ENCODE data around the gene THSD7B. TPM values are rescaled to one million over a fixed set of nuclear protein-coding genes. Genes with fewer than 3 reads are reported as not detected.

THSD7B gene
- total and polyA plus RNA-seq, 2 of the 8 experiments (the other 6 are each of a cell fraction or from before 2014, with no cell fraction given) = 0.60 to 2.9 TPM

- no peak overlapping the region for H3K4me2 ChIP-seq (ENCODE audit: insufficient read depth in 1 of 2, low read depth in 2 of 2, low read length in 2 of 2)
- H4K8ac ChIP-seq (ENCODE audit: extremely low read depth, insufficient read depth, low read length) = no peak overlapping the region
- POLR2A ChIA-PET (ENCODE audit: partially characterized antibody) = no interaction called here
- no peak overlapping the region for H2BK12ac ChIP-seq (ENCODE audit: low read depth, low read length)
- no peaks in the 10 kb centered on the region for H4K20me1 ChIP-seq (replicated peaks in 1 of 2; ENCODE audit: control insufficient read depth in 1 of 2, insufficient read depth in 2 of 2, low read length in 2 of 2)
- 100% methylated on average over 1 of the region's 1 CpG; no CpG with 5 or more reads in 1 of the 2 experiments for whole genome bisulfite sequencing, 2 experiments (ENCODE audit: extremely low coverage in 1 of 2, insufficient coverage in 1 of 2, insufficient read length in 1 of 2, insufficient replicate concordance in 2 of 2, low coverage in 1 of 2, low lambda C conversion rate in 2 of 2, missing lambda C conversion rate in 1 of 2)
- no peaks in the 10 kb centered on the region for H3K79me2 ChIP-seq (ENCODE audit: control insufficient read depth in 1 of 2, insufficient read depth in 2 of 2, low read length in 2 of 2)
- H2BK20ac ChIP-seq (ENCODE audit: low read length) = no peak overlapping the region
- no peak overlapping the region for H2BK15ac ChIP-seq (ENCODE audit: low read length)
- no peaks in the 10 kb centered on the region for H3K4me1 ChIP-seq (replicated peaks in 1 of 4; ENCODE audit: control insufficient read depth in 3 of 4, insufficient read depth in 4 of 4, low read length in 3 of 4)
- no peak overlapping the region for H3K4ac ChIP-seq (replicated peaks; ENCODE audit: insufficient read length, low read depth, low read length)
- no peak overlapping the region for H2BK5ac ChIP-seq (ENCODE audit: low read depth, low read length)
- H3K79me1 ChIP-seq (ENCODE audit: low read depth, low read length) = no peaks in the 10 kb centered on the region
- no peak overlapping the region for H4K5ac ChIP-seq (ENCODE audit: insufficient read length, low read depth, low read length)
- no peak overlapping the region for H3K14ac ChIP-seq (ENCODE audit: insufficient read length)
- CTCF ChIA-PET (ENCODE audit: partially characterized antibody) = interaction anchor here (2.0 kb wide), 1 partner anchor 13 kb away, joined by 5 read pairs; no protein-coding TSS in a partner anchor
- no peak for DNase-seq (ENCODE audit: low read depth in 1 of 2, low spot score in 2 of 2)
- H4K91ac ChIP-seq (replicated peaks; ENCODE audit: insufficient read length, low read length) = no peak overlapping the region
- no peak for FAIRE-seq
- H2AK5ac ChIP-seq (ENCODE audit: low read depth, low read length) = no peak overlapping the region
- H3K18ac ChIP-seq (ENCODE audit: extremely low read depth, low read length) = no peak overlapping the region
- no peak overlapping the region for H2BK120ac ChIP-seq (replicated peaks; ENCODE audit: low read depth, low read length)
- no peak overlapping the region for H3K4me3 ChIP-seq (ENCODE audit: extremely low read depth in 1 of 4, insufficient read depth in 2 of 4, low read depth in 3 of 4, low read length in 4 of 4)
- no peak overlapping the region for H3K9ac ChIP-seq (replicated peaks in 1 of 4; ENCODE audit: extremely low read depth in 1 of 4, low read depth in 3 of 4, low read length in 3 of 4)
- no peak overlapping the region for H3K23ac ChIP-seq (ENCODE audit: insufficient read length)
- no peak overlapping the region for H2AFZ ChIP-seq (ENCODE audit: low read length)
- H3K9me3 ChIP-seq (ENCODE audit: insufficient read depth in 2 of 2, low read depth in 1 of 2, low read length in 1 of 2) = no peaks in the 10 kb centered on the region
- no peaks in the 10 kb centered on the region for H3K36me3 ChIP-seq (ENCODE audit: control insufficient read depth in 2 of 4, insufficient read depth in 4 of 4, low read length in 3 of 4)
- no peaks in the 10 kb centered on the region for H3K23me2 ChIP-seq (ENCODE audit: low read depth, low read length)
- H3K27ac ChIP-seq (ENCODE audit: low read depth, low read length) = no peak overlapping the region
- H3K56ac ChIP-seq (replicated peaks; ENCODE audit: insufficient read length, low read depth, low read length) = no peak overlapping the region
- H3K27me3 ChIP-seq (replicated peaks in 1 of 4; ENCODE audit: control insufficient read depth in 3 of 4, extremely low read depth in 1 of 4, insufficient read depth in 3 of 4, low read length in 3 of 4) = peaks cover 0 to 1% (median 0%) of the 10 kb centered on the region in 4 experiments; a peak in 1 of 7 replicates
- TF ChIP-seq SAP30 (IDR thresholded peaks at IDR 0.05; ENCODE audit: insufficient read depth, insufficient replicate concordance, low read length) (no peak), BCL11A (IDR thresholded peaks at IDR 0.05; ENCODE audit: low read depth in 2 of 2, low read length in 2 of 2) (no peak), MAX (IDR thresholded peaks at IDR 0.05) (no peak)
Observed at GRCh38 chr2:137175246-137175645, 409.9 kb downstream of the THSD7B start.
